ENCODE results near the gene CLCN4. TPM values are rescaled to one million over a fixed set of nuclear protein-coding genes. Genes with fewer than 3 reads are reported as not detected.

Gene CLCN4
- total and polyA plus RNA-seq, 2 of the 8 experiments (the other 6 are each of a cell fraction or from before 2014, with no cell fraction given) = 3.3 to 11.2 TPM

GRCh38 chrX:10159145-10159468 lies 2.3 kb downstream of the CLCN4 start (continued):
- no peak for TF ChIP-seq CHD7 (IDR thresholded peaks at IDR 0.05; ENCODE audit: insufficient replicate concordance, low read length)
- no peak for TF ChIP-seq RXRA (IDR thresholded peaks at IDR 0.05; ENCODE audit: insufficient read depth, low read depth, low read length)
- TF ChIP-seq ATF2 (IDR thresholded peaks at IDR 0.05; ENCODE audit: low read length) = no peak
